Measurements from ENCODE around the gene AMT.
A peak's percentile ranks its signal among the peaks of the same experiment; 100 is the strongest.

The AMT gene

GRCh38 chr3:49378249-49378895 lies 43.9 kb downstream of the AMT start:
- no peak for DNase-seq (ENCODE audit: low spot score)
- in situ Hi-C loops (cut with MboI; ENCODE audit: low sequenced_read_pairs, unreplicated experiment) = no loop called here
- TF ChIP-seq, protein P1, sequence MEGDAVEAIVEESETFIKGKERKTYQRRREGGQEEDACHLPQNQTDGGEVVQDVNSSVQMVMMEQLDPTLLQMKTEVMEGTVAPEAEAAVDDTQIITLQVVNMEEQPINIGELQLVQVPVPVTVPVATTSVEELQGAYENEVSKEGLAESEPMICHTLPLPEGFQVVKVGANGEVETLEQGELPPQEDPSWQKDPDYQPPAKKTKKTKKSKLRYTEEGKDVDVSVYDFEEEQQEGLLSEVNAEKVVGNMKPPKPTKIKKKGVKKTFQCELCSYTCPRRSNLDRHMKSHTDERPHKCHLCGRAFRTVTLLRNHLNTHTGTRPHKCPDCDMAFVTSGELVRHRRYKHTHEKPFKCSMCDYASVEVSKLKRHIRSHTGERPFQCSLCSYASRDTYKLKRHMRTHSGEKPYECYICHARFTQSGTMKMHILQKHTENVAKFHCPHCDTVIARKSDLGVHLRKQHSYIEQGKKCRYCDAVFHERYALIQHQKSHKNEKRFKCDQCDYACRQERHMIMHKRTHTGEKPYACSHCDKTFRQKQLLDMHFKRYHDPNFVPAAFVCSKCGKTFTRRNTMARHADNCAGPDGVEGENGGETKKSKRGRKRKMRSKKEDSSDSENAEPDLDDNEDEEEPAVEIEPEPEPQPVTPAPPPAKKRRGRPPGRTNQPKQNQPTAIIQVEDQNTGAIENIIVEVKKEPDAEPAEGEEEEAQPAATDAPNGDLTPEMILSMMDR (IDR thresholded peaks at IDR 0.05; ENCODE audit: borderline replicate concordance, control extremely low read depth, extremely low read depth, insufficient read depth, missing control alignments) = no peak

DNA sequence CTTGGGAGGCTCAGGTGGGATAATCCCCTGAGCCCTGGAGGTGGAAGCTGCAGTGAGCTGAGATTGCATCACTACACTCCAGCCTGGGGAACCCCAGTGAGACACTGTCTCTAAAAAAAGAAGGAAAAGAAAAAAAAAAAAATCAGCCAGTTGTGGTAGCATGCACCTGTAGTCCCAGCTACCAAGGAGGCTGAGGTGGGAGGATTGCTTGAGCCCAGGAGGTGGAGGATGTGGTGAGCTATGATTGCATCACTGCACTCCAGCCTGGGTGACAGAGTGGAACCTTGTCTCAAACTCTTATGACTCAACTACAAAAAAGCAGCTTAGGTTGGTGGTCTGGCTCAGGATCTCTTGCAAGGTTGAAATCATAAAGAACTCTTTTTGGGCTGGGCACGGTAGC lies 44.8 kb downstream of the AMT start:
- TF ChIP-seq, protein P1 (IDR thresholded peaks at IDR 0.05; ENCODE audit: borderline replicate concordance, control extremely low read depth, extremely low read depth, insufficient read depth, missing control alignments) = no peak
- in situ Hi-C loops (cut with MboI; ENCODE audit: low sequenced_read_pairs, unreplicated experiment) = no loop called here
- DNase-seq (ENCODE audit: low spot score) = peak; percentile 38

DNA sequence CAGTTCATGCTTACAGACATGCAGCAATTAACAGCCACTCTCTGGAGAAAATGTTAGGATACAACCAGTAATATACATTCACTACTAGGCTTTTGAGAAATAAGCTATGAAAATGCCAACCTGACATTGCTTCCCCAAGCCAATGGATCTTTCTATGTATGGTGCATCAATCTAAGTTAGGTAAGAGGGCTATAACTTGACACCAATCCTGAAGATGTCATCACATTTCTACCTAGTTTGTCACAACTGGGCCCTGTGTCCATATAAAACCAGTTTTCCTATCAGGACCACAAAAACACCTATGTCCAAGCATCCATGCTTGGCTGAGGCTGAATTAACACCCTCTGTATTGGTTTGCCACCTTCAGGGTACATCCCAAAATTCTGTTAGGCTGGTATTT lies 50.3 kb downstream of the AMT start:
- TF ChIP-seq, protein P1 (IDR thresholded peaks at IDR 0.05; ENCODE audit: borderline replicate concordance, control extremely low read depth, extremely low read depth, insufficient read depth, missing control alignments) = no peak
- no peak for DNase-seq (ENCODE audit: low spot score)
- in situ Hi-C loops (cut with MboI; ENCODE audit: low sequenced_read_pairs, unreplicated experiment) = no loop called here

DNA sequence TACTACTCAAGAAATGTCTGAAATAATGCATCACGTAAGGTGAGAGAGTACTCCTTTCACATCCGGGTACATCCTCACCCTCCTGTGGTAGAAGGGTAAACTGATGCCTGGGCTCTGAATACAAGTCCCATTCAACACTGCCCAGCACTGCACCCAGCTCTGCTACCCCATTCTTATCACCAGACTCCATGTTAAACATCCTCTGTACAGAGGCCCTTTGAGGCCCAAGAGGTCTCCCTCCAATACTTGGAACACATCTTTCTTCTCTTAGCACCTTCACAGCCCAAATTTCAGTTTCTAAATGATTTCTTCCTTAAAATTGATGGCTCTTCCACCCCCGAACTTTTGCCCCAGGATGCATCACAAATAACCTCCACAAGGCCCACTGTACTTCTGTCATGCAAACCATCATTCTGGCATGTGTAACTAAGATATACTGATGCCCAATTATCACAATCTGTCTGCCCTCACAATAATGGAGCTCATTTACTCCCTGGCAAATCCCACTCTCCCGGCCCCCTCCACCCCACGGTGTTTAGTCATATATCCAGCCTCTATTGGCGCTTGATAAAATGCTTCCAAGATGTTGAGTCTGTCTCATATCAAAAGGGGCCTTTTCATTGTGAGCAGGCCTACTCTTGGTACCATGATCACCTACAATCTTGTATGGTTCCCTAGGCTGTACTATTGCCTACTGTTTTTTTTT lies 51.5 kb downstream of the AMT start:
- TF ChIP-seq, protein P1 (IDR thresholded peaks at IDR 0.05; ENCODE audit: borderline replicate concordance, control extremely low read depth, extremely low read depth, insufficient read depth, missing control alignments) = no peak
- no peak for DNase-seq (ENCODE audit: low spot score)
- in situ Hi-C loops (cut with MboI; ENCODE audit: low sequenced_read_pairs, unreplicated experiment) = no loop called here

Measured in GM13976 (cell line).